Osteoblast (primary cell): ENCODE data around the gene SPIN2A. TPM values are rescaled to one million over a fixed set of nuclear protein-coding genes. Genes with fewer than 3 reads are reported as not detected.
"Not testable (repeated sequence)": the region's sequence is repeated elsewhere in the genome, so short reads cannot be mapped to it uniquely, and the experiment has no call there.

ENCODE experiments used
- DNase-seq: peaks from one replicate; pipeline ENCODE4 v3.0.0; 2011; ENCODE audit warnings: low spot score, mixed read lengths; ENCODE audit not compliant: insufficient read length; ENCODE audit errors: missing footprints
- H2AFZ ChIP-seq: 2 replicates; pipeline ENCODE4 v1.6.0; 2011; ENCODE audit warnings: mild to moderate bottlenecking, low read length
- H3K27ac ChIP-seq: 2 replicates; pipeline ENCODE4 v1.5.1; 2011; ENCODE audit warnings: mild to moderate bottlenecking, low read depth, low read length, moderate library complexity
- H3K27me3 ChIP-seq: 2 replicates; pipeline ENCODE4 v1.6.0; 2012; ENCODE audit warnings: mild to moderate bottlenecking, control low read depth, inconsistent platforms, low read length, moderate library complexity; ENCODE audit not compliant: insufficient read depth
- H3K36me3 ChIP-seq: 2 replicates; pipeline ENCODE4 v1.5.1; 2011; ENCODE audit warnings: mild to moderate bottlenecking, low read length, control low read depth, moderate library complexity; ENCODE audit not compliant: insufficient read depth
- H3K4me1 ChIP-seq: 2 replicates; pipeline ENCODE4 v1.5.1; 2011; ENCODE audit warnings: mild to moderate bottlenecking, low read length, control low read depth, moderate library complexity; ENCODE audit not compliant: insufficient read depth
- H3K4me2 ChIP-seq: 2 replicates; pipeline ENCODE4 v1.6.0; 2011; ENCODE audit warnings: mild to moderate bottlenecking, low read length; ENCODE audit not compliant: insufficient read depth
- H3K4me3 ChIP-seq: fragments of 200-600 bp; sonication (generic); 3 replicates; pipeline ENCODE4 v1.5.1; 2012; ENCODE audit warnings: mild to moderate bottlenecking, low read length, inconsistent platforms; ENCODE audit not compliant: insufficient read depth
- H3K79me2 ChIP-seq: 2 replicates; pipeline ENCODE4 v1.6.0; 2012; ENCODE audit warnings: mild to moderate bottlenecking, low read length, control low read depth, inconsistent platforms; ENCODE audit not compliant: insufficient read depth
- H3K9me3 ChIP-seq: 2 replicates; pipeline ENCODE4 v1.5.1; 2011; ENCODE audit warnings: low read depth, low read length, control low read depth
- H4K20me1 ChIP-seq: 2 replicates; pipeline ENCODE4 v1.6.0; 2012; ENCODE audit warnings: mild to moderate bottlenecking, low read length, control low read depth; ENCODE audit not compliant: insufficient read depth
- CTCF ChIP-seq: IDR thresholded peaks from 2 replicates; pipeline ENCODE4 v1.5.1; 2011; ENCODE audit warnings: mild to moderate bottlenecking, low read depth, low read length, moderate library complexity; ENCODE audit errors: extremely low read depth
- total RNA-seq: library from RNA; depleted of rRNA; stranded (reverse); fragments of >200 nt; gene quantifications from 2 replicates; pipeline ENCODE4 v1.2.3, GENCODE V29; 2012

Gene SPIN2A
- total RNA-seq, 1 donor = 1.4 TPM

- no peak for DNase-seq
These were observed 32.8 kb downstream of the SPIN2A start for GRCh38 chrX:57104406-57104805.

DNA sequence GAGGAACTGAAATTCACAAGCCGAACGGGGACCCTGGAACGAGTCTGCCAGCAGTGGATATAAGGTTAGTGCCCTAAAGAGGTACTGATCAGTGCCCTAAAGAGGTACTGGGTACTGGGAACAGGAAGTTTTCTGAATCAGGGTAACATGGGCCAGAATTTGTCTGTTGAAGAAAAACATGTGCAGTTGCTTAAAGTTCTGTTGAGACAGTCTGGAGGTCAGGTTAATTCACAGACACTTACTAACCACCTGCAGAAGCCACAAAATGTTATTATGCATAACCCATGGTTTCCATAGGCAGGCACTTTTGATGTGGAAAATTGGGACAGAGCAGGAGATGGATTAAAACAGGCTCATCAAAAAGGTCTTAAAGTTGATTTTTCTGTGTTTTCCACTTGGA is 33.7 kb downstream of the SPIN2A start:
- no peak for DNase-seq
- Histone ChIP-seq H3K27ac (no peak overlapping the region), H2AFZ (no peak overlapping the region), H3K4me3 (no peak overlapping the region), H3K79me2 (no peaks in the 10 kb centered on the region), H3K36me3 (peaks cover 3% of the 10 kb centered on the region), H3K4me2 (no peak overlapping the region), H3K4me1 (no peaks in the 10 kb centered on the region), H3K9me3 (no peaks in the 10 kb centered on the region), H3K27me3 (no peaks in the 10 kb centered on the region), H4K20me1 (no peaks in the 10 kb centered on the region)
- TF ChIP-seq CTCF = no peak

More at GRCh38 chrX:57104406-57104805, 32.8 kb downstream of the SPIN2A start:
- H3K4me1 ChIP-seq = no peaks in the 10 kb centered on the region
- no peak overlapping the region for H2AFZ ChIP-seq
- no peak overlapping the region for H3K4me2 ChIP-seq
- no peak for TF ChIP-seq CTCF
- H3K9me3 ChIP-seq = no peaks in the 10 kb centered on the region
- no peak overlapping the region for H3K27ac ChIP-seq
- no peaks in the 10 kb centered on the region for H3K79me2 ChIP-seq
- H3K36me3 ChIP-seq = peaks cover 3% of the 10 kb centered on the region
- no peak overlapping the region for H3K4me3 ChIP-seq
- H4K20me1 ChIP-seq = no peaks in the 10 kb centered on the region
- H3K27me3 ChIP-seq = no peaks in the 10 kb centered on the region

DNA sequence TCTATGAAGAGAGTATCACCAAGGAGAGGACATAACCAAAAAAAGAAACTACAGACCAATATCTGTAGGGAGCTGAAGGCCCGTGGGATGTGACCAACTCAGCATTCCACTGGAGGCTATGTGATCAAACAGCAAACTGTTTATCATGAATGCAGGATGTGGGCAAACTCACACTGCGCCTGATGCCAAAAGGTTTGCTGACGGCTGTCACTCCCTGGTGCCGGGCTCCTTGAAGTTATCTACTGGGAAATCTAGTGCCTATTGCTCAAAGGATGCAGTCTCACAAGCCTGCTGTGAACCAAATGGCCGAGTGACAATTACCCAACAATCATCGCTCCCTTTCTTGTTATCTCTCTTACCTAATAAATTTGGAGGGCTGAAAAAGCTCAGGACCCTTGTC is 34.3 kb downstream of the SPIN2A start:
- not testable (repeated sequence) for H3K4me3 ChIP-seq, H3K36me3 ChIP-seq, H3K9me3 ChIP-seq, H4K20me1 ChIP-seq, DNase-seq, H3K4me1 ChIP-seq, H3K4me2 ChIP-seq, H3K27me3 ChIP-seq, H2AFZ ChIP-seq, H3K27ac ChIP-seq, H3K79me2 ChIP-seq

Other genes starting within 250 kb of the SPIN2A start
- gene SPIN3, start 141.9 kb downstream of the SPIN2A start, total RNA-seq = 10.9 and 11.2 TPM in 2 replicates
- 7.7 and 10.1 TPM in 2 replicates for gene SPIN2B, start 15.8 kb downstream of the SPIN2A start, total RNA-seq
- gene FAAH2, start 149.3 kb upstream of the SPIN2A start, total RNA-seq = under 0.01 TPM in 1 of 2 replicates, not detected in the other